ENCODE results near the gene MAGI2. TPM values are rescaled to one million over a fixed set of nuclear protein-coding genes. Genes with fewer than 3 reads are reported as not detected.

MAGI2 gene
- total RNA-seq, 1 donor from 2014 or later = 5.4 TPM

GRCh38 chr7:78413568-78413967, 1039.9 kb downstream of the MAGI2 start:
- Histone ChIP-seq H3K4me2 (ENCODE audit: low read length) (no peak overlapping the region), H3K27me3 (ENCODE audit: insufficient read depth, low read length) (no peaks in the 10 kb centered on the region), H3K4me1 (ENCODE audit: insufficient read depth, low read length) (no peaks in the 10 kb centered on the region), H3K9ac (ENCODE audit: low read length) (no peak overlapping the region), H3K79me2 (ENCODE audit: insufficient read depth, low read length) (no peaks in the 10 kb centered on the region), H3K9me3 (ENCODE audit: insufficient read depth, low read depth, low read length) (no peaks in the 10 kb centered on the region), H3K4me3 (ENCODE audit: insufficient read depth, low read depth, low read length) (no peak overlapping the region), H3K36me3 (ENCODE audit: insufficient read depth, low read length) (no peaks in the 10 kb centered on the region), H3K27ac (ENCODE audit: low read depth, low read length) (no peak overlapping the region), H4K20me1 (ENCODE audit: insufficient read depth, low read length) (no peaks in the 10 kb centered on the region), H2AFZ (ENCODE audit: low read depth, low read length) (no peak overlapping the region)
- H3K9me3 Mint-ChIP-seq (ENCODE audit: unreplicated experiment) = peaks cover 3% of the 10 kb centered on the region
- no peak overlapping the region for H3K4me3 Mint-ChIP-seq (ENCODE audit: unreplicated experiment)
- H3K27ac Mint-ChIP-seq (ENCODE audit: unreplicated experiment) = no peak overlapping the region
- TF ChIP-seq CTCF (IDR thresholded peaks at IDR 0.05; ENCODE audit: insufficient read depth, low read depth, low read length) (no peak), EZH2 (IDR thresholded peaks at IDR 0.05; ENCODE audit: insufficient read depth, low read length) (no peak)
- peaks cover 8% of the 10 kb centered on the region for H3K4me1 Mint-ChIP-seq (ENCODE audit: low read depth, unreplicated experiment)
- FAIRE-seq (no peak), DNase-seq (ENCODE audit: low read depth) (no peak)
- H3K27me3 Mint-ChIP-seq (ENCODE audit: low read depth, unreplicated experiment) = no peaks in the 10 kb centered on the region
- no peaks in the 10 kb centered on the region for H3K36me3 Mint-ChIP-seq (ENCODE audit: low read depth, unreplicated experiment)

- no peaks in the 10 kb centered on the region for H3K27me3 ChIP-seq (ENCODE audit: insufficient read depth, low read length)
- H3K9ac ChIP-seq (ENCODE audit: low read length) = no peak overlapping the region
- FAIRE-seq (no peak), DNase-seq (ENCODE audit: low read depth) (no peak)
- H3K4me3 ChIP-seq (ENCODE audit: insufficient read depth, low read depth, low read length) = no peak overlapping the region
- no peaks in the 10 kb centered on the region for H3K9me3 ChIP-seq (ENCODE audit: insufficient read depth, low read depth, low read length)
- H2AFZ ChIP-seq (ENCODE audit: low read depth, low read length) = no peak overlapping the region
- H3K36me3 Mint-ChIP-seq (ENCODE audit: low read depth, unreplicated experiment) = no peaks in the 10 kb centered on the region
- H3K4me1 ChIP-seq (ENCODE audit: insufficient read depth, low read length) = no peaks in the 10 kb centered on the region
- peaks cover 3% of the 10 kb centered on the region for H3K4me1 Mint-ChIP-seq (ENCODE audit: low read depth, unreplicated experiment)
- H3K79me2 ChIP-seq (ENCODE audit: insufficient read depth, low read length) = no peaks in the 10 kb centered on the region
- H3K36me3 ChIP-seq (ENCODE audit: insufficient read depth, low read length) = no peaks in the 10 kb centered on the region
- H3K9me3 Mint-ChIP-seq (ENCODE audit: unreplicated experiment) = peaks cover 3% of the 10 kb centered on the region
- no peak overlapping the region for H3K27ac ChIP-seq (ENCODE audit: low read depth, low read length)
- no peak overlapping the region for H3K4me2 ChIP-seq (ENCODE audit: low read length)
- TF ChIP-seq CTCF (IDR thresholded peaks at IDR 0.05; ENCODE audit: insufficient read depth, low read depth, low read length) (no peak), EZH2 (IDR thresholded peaks at IDR 0.05; ENCODE audit: insufficient read depth, low read length) (no peak)
- no peaks in the 10 kb centered on the region for H4K20me1 ChIP-seq (ENCODE audit: insufficient read depth, low read length)
- no peak overlapping the region for H3K4me3 Mint-ChIP-seq (ENCODE audit: unreplicated experiment)
- no peaks in the 10 kb centered on the region for H3K27me3 Mint-ChIP-seq (ENCODE audit: low read depth, unreplicated experiment)
- no peak overlapping the region for H3K27ac Mint-ChIP-seq (ENCODE audit: unreplicated experiment)
These were observed 1041.1 kb downstream of the MAGI2 start for GRCh38 chr7:78412216-78412858.

DNA sequence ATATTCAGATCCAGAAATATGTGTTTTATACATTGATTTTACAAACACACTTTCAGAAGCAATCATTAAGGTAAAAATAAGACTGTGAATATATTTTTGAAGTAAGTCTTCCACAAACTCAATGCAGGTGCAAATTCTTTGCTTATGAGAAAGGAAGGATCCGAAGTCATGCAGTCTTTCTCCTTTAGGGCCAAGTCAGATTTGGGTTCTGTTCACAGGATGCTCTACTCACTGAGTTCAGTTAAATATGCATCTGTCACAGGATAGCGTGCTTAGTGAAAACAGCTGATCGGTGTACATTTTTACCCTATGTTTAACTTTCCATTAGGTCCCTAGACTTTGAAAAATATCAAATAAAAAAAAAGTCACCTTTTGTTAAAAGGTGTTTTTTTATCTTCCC, 1046.4 kb downstream of the MAGI2 start:
- TF ChIP-seq EZH2 (IDR thresholded peaks at IDR 0.05; ENCODE audit: insufficient read depth, low read length) = no peak
- TF ChIP-seq CTCF (IDR thresholded peaks at IDR 0.05; ENCODE audit: insufficient read depth, low read depth, low read length) = no peak
- Mint-ChIP-seq H3K27me3 (ENCODE audit: low read depth, unreplicated experiment) (no peaks in the 10 kb centered on the region), H3K4me3 (ENCODE audit: unreplicated experiment) (no peak overlapping the region), H3K27ac (ENCODE audit: unreplicated experiment) (no peak overlapping the region), H3K36me3 (ENCODE audit: low read depth, unreplicated experiment) (no peaks in the 10 kb centered on the region), H3K4me1 (ENCODE audit: low read depth, unreplicated experiment) (no peaks in the 10 kb centered on the region), H3K9me3 (ENCODE audit: unreplicated experiment) (peaks cover 9% of the 10 kb centered on the region)
- no peak overlapping the region for H3K9ac ChIP-seq (ENCODE audit: low read length)
- DNase-seq (ENCODE audit: low read depth) = no peak
- H3K27ac ChIP-seq (ENCODE audit: low read depth, low read length) = no peak overlapping the region
- H3K79me2 ChIP-seq (ENCODE audit: insufficient read depth, low read length) = no peaks in the 10 kb centered on the region
- H4K20me1 ChIP-seq (ENCODE audit: insufficient read depth, low read length) = no peaks in the 10 kb centered on the region
- no peaks in the 10 kb centered on the region for H3K36me3 ChIP-seq (ENCODE audit: insufficient read depth, low read length)
- H3K9me3 ChIP-seq (ENCODE audit: insufficient read depth, low read depth, low read length) = no peaks in the 10 kb centered on the region
- H3K4me2 ChIP-seq (ENCODE audit: low read length) = no peak overlapping the region
- no peaks in the 10 kb centered on the region for H3K27me3 ChIP-seq (ENCODE audit: insufficient read depth, low read length)
- H2AFZ ChIP-seq (ENCODE audit: low read depth, low read length) = no peak overlapping the region
- no peak overlapping the region for H3K4me3 ChIP-seq (ENCODE audit: insufficient read depth, low read depth, low read length)
- no peaks in the 10 kb centered on the region for H3K4me1 ChIP-seq (ENCODE audit: insufficient read depth, low read length)
- FAIRE-seq = no peak

Measured in astrocyte (in vitro differentiated cells and primary cell).